Fibroblast of mammary gland (primary cell): ENCODE data around the gene ELK3.

Source experiments
- DNase-seq: peaks from one replicate; pipeline ENCODE4 v3.0.0-alpha.2; 2010; ENCODE audit warnings: low read depth
- H3K4me3 ChIP-seq: 2 replicates; pipeline ENCODE4 v1.5.1; 2011; ENCODE audit warnings: low read depth, mild to moderate bottlenecking, low read length, moderate library complexity; ENCODE audit not compliant: control insufficient read depth
- CTCF ChIP-seq: conservative IDR thresholded peaks from 2 replicates; pipeline ENCODE4 v1.5.1; 2011; ENCODE audit warnings: low read depth, low read length, inconsistent platforms; ENCODE audit not compliant: control insufficient read depth, insufficient read depth

The ELK3 gene

GRCh38 chr12:96237465-96238077 is 43.4 kb downstream of the ELK3 start:
- DNase-seq: peak; percentile 98
- H3K4me3 ChIP-seq: peak overlapping the region; percentile 13
- TF ChIP-seq CTCF: no peak

DNA sequence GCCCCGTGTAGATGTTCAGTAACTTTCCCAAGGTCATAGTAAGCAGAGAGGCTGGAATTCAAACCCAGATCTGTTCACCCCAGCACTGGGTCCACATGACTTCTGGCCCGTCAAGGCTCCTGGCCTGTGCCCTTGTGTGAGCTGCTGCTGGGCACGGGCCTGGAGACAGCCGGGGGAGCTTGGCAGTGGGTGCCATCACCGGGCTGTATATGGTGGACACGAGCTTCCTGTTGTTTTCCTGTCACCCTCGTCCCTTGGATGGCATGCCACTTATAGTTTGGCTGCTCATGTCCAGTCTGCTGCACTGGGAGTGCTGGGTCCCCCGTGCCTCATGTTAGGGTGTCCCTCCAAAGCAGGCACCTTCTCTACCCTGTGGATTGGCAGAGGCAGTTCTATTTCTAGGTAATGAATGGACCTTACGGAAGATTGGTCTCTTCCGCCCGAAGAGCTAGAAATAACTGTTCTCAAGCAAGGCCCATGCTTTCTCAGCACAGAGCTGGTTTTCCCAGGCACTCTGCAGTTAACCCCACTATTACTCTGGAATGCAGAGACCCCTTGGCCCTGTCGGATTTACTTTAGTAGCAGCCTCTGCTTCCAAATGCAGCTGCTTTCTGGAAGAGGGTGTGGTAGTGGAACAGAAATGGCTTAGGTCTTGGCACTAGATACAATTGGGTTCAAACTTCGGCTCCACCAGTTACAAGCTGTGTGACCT is 44.3 kb downstream of the ELK3 start:
- DNase-seq: no peak
- no peak overlapping the region for H3K4me3 ChIP-seq
- TF ChIP-seq CTCF: no peak

DNA sequence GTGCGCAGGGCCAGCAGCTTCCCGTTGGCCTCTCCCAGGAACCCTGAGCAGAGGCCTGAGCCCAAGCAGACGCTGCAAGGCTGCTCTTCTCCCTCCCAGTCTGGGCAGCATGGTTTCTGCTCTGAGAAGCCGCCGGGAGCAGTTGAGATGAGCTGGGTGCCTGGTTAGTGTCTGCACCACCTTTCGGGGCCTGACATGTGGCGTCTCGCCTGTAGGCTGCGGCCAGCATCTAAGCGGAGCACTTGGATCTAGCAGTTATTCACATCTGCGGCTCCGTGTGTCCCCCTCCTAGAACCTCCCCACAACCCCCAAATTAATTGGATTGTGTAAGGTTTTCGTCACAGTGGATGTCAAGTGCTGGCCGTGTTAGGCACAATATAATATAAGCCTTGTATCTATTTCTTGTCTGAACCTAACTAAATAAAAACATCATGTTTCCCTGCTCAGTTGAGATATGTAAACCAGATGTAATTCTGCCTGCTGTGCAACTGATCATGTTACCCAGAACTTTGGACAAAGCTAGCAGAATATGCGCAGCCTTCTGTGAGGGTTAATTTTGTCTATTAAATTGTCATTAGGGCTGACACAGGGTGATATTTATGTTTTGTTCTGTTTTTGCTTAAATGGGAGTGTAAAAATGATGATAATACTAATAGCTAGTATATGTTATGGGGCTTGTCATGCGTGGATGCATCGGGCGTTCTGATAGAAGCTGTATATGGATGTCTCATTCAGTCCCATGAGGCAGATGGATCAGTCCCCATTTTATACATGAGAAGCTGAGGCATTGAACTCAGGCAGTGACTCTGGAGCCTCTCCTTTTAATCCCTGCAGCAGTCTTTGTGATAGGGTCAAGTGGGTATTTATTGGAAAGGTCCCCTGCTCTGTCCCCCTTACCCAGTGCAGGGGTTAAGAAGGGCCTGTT is 45.8 kb downstream of the ELK3 start:
- peak; percentile 86 for DNase-seq
- no peak for TF ChIP-seq CTCF
- H3K4me3 ChIP-seq: no peak overlapping the region

DNA sequence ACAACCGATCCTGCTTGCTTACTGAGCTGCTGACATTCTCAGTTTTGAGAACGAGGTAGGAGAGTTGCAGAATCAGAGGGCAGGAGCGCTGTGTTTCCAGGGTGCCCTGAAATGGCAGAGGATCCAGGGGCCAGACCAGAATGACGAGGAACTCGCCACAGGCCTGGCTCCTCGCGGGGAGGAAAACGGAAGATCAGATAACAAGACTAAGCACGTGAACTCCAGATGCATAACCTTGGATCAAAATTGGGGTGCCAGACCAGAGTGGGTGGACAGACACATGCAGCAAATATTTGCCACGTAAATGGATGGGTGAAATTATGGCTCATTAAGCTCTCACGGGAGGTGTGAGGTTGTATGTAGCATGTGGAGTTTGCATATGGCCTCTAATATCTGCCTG is 46.5 kb downstream of the ELK3 start:
- H3K4me3 ChIP-seq: no peak overlapping the region
- no peak for TF ChIP-seq CTCF
- DNase-seq: peak; percentile 67

GRCh38 chr12:96241431-96241830 is 47.3 kb downstream of the ELK3 start:
- DNase-seq: no peak
- no peak overlapping the region for H3K4me3 ChIP-seq
- no peak for TF ChIP-seq CTCF

DNA sequence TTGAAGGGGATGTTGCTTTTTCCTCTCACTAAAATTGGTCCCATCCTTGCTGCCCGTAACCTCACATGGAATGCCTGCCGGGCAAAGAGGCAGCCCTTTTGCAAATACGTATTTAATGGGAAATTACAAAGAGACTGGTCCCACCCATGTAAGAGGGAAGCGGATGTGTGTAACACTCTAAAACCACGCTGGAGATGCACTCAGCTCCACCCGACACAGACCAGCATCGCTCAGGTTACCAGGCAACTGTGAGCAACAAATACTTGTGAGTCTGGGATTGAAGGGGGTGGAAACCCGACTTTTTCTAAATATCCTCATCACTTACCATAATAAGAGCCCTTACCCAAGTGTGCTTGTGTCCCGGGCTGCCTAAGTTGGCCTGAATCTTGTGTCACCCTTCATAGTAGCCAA is 47.7 kb downstream of the ELK3 start:
- no peak overlapping the region for H3K4me3 ChIP-seq

More for the DNA sequence above, 47.7 kb downstream of the ELK3 start:
- peak; percentile 89 for DNase-seq
- TF ChIP-seq CTCF: no peak
